HG03066 (cell line): Measurements from ENCODE around the gene VAV3.
"Not testable (repeated sequence)": the region's sequence is repeated elsewhere in the genome, so short reads cannot be mapped to it uniquely, and the experiment has no call there.

Experiments
- ATAC-seq: cut with Tn5 transposase; IDR thresholded peaks from one replicate; pipeline ENCODE4 v1.9.1; 2021; ENCODE audit warnings: low read depth; ENCODE audit not compliant: unreplicated experiment

Gene VAV3, protein sequence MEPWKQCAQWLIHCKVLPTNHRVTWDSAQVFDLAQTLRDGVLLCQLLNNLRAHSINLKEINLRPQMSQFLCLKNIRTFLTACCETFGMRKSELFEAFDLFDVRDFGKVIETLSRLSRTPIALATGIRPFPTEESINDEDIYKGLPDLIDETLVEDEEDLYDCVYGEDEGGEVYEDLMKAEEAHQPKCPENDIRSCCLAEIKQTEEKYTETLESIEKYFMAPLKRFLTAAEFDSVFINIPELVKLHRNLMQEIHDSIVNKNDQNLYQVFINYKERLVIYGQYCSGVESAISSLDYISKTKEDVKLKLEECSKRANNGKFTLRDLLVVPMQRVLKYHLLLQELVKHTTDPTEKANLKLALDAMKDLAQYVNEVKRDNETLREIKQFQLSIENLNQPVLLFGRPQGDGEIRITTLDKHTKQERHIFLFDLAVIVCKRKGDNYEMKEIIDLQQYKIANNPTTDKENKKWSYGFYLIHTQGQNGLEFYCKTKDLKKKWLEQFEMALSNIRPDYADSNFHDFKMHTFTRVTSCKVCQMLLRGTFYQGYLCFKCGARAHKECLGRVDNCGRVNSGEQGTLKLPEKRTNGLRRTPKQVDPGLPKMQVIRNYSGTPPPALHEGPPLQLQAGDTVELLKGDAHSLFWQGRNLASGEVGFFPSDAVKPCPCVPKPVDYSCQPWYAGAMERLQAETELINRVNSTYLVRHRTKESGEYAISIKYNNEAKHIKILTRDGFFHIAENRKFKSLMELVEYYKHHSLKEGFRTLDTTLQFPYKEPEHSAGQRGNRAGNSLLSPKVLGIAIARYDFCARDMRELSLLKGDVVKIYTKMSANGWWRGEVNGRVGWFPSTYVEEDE

DNA sequence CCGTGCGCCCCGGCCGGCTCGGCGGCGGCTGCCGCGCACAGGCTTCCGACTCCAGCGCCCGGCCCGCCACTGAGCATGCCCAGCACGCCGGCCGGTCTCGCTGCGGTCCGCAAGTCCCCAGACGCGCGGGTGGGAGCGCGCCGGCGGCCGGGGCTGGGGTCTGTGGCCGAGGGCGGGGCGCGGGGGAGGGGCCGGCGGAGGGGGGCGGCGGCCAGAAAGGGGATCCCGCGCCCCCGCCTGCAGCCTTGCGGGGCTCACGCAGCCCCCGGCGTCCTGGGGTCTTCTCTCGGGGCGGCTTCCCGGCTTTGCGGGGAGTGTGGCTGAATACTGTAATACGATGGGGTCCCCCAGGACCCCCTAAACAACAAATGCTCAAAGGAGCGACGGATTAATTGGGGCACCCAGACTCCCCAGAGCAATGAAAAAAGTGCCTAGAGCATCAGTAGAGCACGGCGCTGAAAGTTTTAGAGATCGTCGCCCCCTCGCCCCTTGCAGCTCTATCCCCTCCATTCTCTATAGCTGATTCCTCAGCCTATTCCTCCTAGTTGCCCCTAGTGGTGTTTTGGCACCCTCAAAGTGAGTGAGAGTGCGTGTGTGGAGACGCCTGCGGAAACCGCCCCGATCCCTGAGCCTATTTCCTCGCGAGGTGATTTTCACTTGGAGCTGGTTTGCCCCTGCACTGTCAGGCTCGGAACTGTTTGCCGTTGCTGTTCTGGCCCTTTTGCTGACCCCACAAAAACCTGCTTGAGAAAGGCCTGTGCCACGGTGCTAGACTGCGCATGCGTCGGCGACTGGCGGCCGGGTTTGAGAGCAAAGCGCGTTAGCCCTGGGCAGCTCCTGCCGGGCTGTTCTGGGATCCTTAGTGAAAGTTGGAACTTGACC, at the start of gene VAV3:
Gene VAV3 (minus strand): TSS at position 71 of the 882 bp plus-strand sequence. CDS start 311 bp downstream, outside the sequence.
- no peak for ATAC-seq

DNA sequence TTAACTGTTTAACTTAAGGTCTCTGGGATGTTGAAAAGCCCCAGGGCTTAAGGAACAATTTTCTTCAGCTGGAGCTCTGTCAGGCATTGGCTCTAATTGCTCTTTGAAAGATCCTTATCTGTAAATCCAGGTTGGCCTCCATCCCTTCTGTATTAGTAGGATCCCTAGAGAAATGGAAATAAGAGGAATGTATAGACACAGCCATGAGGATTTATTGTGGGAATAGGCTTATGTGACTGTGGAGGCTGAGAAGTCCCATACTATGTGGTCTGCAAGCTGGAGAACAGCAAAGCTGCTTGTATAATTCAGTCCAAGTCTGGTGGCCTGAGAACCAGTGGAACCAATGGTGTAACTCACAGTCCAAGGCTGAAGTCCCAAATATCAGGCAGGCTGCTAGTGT, 47.6 kb upstream of the VAV3 start:
- no peak for ATAC-seq

DNA sequence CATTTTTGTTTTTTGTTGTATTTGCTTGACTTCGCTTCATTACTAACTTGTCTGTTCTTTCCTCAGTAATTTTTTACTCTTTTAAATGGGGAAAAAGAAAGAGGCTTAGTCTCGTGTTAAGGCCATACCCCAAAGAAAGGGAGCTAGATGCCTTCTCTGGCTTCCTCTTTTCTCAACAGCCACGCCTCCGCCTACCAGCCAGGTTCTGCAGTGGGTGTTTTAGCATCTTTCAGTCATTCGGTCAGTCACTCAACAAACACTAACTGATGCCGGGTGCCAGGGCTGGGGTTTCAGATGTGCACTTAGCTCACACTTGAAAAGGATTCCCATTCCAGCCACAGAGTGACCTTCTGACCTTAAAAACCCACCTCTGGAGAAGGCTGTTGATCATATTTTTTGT, 46.3 kb upstream of the VAV3 start:
- no peak for ATAC-seq

DNA sequence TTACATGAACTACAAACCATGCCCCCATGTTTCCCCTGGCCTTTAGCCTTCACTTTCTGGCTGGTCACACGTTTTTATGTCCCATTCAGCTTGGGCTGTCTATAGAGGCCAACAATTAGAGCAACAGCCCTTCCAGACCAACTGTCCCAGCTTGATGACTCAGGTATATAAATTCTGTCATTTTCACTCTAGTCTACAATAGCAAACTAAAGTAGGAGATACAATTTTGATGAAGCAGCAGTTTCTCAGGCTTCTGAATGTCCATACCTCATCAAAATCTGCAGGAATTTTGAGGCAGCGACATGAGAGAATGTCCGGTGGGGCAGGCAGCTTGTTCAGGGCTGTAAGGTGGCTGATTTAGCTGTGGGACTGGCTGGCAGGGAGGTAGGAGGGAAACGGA, 45.6 kb upstream of the VAV3 start:
- no peak for ATAC-seq

DNA sequence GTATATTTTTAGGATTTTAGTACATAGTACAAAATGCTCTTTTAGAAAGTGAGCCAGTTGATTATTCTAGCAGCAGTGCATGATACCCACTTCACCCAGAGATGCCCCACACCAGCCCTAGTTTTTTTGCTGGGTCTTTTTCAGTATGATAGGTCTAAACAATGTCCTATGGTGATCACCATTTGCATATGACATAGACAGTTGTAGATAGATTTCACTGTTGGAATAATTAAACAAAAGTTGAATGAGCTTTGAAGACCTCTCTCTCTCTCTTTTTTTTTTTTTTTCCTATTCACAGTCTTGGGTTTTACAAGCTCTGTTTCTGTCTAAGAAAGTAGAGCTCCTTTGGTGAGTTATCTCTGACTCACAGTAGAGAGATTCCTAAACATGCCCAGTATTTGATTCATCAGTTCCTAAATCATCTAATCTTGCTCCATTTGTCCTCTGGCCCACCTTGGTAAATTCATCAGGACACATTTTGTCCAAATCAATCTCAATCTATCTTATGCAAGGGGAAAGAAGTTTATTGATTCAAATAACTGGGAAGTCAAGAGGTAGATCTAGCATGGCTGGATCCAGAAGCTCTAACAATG, 44.7 kb upstream of the VAV3 start:
- ATAC-seq: no peak

DNA sequence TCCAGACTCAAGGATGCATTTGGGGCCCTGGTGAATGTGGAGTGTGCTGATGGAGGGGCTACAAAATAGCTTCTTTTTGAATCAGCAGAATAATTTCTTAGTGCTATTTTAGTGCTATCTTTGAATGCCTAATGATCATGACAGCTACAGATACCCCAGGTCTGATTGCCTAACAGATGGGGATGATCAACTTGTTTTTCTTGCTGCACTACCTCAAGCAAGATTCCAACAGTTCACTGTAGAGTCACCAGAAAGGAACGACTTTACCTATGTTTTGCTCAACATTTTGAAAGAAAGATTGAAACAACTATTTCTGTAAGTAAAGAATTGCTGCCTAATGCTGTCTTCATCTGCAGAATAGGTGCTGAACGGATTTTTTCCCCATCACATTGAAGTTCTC, 42.6 kb upstream of the VAV3 start:
- ATAC-seq: no peak

DNA sequence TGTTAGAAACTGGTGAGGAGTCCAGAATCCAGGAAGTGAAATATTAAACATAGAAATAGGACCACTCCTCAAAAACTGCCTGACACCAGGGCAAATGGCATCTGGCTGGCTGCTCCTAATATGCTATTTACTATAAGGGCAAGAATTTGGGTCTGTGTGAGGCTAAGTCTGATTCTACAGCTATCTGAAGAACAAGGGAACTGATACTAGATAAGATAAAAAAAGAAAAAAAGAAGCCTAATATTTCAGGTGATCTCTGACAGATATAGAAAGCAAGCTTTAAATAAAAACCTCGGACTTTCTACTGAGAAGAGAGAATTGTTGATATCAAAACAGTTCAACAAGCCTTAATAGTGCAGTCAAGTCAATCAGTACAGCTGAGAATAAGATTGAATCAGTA, 42.1 kb upstream of the VAV3 start:
- no peak for ATAC-seq

DNA sequence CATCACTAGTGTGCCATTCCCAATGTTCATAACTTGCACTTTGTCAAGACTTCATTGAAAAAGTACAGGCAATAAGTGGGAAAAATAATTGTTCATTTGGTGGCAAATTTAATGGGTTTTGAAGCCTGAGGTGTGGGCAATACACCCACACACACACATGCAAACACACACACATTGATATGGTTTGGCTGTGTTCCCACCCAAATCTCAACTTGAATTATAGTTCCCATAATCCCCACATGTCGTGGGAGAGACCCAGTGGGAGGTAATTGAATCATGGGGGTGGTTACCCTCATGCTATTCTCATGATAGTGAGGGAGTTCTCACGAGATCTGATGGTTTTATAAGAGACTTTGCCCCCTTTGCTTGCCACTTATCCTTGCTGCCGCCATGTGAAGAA, 39.9 kb upstream of the VAV3 start:
- ATAC-seq: not testable (repeated sequence)

DNA sequence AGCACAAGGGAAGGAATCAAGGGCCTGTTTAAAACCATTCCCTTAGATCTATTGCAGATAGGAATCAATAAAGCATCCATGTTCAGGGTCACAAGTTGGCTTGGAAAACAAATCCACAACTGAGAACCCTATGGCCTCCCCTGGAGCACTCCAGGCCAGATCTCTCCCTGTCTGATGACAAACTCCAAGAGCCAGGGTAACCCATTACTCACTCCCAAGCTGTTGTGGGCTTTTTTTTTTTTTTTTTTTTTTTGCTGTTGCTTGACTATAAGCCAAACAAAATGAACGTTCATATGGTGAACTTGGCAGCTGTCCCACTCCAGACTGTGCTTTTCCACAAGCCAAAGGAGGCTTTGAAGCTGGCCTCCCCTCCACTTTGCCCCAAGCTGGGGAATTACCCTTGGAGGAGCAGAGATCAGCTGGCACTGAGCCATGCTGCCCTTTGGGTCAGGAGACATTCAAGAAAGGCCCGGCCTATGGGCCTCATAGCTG, 35.7 kb upstream of the VAV3 start:
- no peak for ATAC-seq

DNA sequence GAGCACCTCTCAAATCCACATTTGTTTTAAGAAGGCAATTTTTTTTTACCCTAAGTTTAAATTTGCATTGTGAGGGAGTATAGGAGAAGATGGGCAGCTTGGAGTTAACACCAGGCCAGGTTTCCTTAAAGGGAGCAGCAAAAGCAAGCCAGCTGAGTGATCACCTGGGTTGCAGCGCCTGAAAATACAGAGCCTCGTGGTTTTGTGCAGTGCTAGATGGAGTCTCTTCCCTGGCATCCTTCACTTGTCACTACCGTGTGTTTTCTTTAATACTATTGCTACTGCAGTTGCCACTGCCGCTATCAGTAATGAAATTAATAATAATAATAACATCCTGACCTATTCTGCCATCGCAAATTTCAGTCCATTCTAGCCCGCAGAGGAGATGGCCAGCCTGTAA, 35.2 kb upstream of the VAV3 start:
- ATAC-seq: no peak

DNA sequence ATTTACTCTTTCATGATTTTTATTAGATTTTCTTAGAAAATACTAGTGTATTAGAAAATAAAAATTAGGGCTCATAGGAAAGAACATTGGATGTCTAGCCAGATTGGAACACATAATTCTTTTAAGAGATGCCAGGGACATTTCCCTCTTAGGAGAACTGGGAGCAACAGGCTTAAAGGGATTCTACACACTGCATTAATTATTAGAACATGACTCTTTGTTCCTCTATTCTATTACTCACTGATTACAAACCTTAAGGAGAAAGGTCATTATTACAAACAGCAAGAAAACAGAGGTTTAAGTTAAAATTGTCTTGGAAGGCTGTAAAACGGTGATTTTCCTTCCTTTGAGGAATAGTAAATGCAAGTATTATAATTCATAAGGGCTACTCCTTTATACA, 32.9 kb upstream of the VAV3 start:
- ATAC-seq: no peak

DNA sequence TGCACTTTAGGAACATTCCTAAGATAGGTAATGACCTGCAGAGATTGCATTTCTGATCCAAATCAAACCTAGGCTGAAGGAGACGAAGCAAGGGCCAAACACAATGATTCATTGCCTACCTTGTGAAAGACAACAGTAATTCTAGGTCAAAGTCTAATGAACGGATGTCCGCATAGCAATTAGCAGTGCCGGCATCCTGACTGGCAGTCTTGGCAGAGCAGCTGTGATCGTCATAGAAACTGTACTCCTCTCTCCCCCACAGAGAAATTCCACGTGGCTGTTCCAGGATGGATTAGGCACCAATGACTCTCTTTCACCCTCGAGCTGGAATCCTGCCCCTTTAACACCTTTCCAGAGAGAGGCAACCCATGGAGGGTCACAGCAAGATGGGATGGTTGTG, 28.9 kb upstream of the VAV3 start:
- ATAC-seq: no peak

DNA sequence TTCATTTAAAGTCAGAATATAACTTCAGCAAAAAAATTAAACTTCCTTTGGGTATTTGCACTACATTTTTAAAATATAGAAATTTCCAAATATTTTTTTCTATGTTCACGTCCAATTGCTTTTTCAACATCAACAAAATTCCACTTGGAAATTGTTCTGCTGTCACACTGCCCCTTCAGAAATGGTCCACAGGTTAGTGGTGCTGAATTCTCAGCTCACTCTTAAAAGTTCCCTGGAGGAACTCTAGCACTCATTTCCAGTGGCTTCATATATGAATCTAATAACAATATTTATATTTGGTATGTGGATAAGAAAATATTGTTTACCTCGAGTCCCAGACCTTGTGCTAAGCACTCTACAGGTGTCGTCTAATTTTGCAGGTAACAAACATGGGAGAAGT, 27.4 kb upstream of the VAV3 start:
- no peak for ATAC-seq

DNA sequence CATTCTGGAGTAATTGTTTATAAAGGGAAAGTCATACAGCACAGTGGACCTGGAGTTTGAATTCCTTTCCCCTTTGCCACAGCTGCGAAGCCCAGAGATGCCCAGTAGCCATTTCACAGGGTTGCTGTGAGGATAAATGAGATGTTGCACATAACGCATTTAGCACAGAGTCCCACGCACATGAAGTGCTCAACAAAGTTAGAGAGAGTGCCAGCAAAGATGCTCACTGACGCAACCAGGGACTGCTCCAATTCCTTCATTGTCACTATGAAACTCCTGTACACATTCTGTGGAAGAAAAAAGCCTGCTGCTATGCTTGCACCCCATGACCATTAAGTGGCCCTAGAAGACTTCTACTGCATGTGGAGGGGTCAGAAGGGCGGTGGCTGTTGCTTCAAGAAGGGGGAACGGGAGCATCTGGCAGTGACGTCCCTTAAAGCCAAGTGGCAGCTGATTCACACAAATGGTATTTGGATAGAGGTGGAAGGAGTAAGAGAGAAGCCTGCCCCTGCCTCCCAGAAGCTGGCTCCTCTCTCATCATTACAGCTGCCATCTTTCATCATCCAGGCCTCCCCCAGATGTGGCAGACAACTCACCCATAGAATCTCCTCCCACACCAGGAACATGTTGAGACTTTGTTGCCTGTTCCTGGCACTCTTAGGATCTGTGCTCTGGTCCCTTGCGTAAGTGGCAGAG, 26.5 kb upstream of the VAV3 start:
- ATAC-seq: no peak

DNA sequence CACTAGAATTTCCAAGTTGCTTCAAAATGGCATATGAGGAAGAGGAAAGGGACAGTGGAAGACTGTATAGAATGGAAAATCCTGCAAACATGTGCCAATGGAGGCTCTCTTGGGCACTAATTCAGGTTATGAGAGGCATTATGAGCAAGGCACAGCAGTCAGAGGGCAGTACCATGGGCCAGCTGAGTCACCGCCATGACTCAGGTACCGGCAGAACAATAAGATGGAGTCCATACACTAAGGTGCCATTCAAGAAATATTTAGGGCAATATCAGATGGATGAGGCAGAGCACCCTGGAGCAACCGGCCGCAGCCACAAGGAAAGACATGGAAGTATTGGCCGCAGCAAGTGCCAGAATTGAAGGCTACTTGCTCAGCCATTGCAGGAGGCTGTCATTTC, 25.6 kb upstream of the VAV3 start:
- no peak for ATAC-seq

DNA sequence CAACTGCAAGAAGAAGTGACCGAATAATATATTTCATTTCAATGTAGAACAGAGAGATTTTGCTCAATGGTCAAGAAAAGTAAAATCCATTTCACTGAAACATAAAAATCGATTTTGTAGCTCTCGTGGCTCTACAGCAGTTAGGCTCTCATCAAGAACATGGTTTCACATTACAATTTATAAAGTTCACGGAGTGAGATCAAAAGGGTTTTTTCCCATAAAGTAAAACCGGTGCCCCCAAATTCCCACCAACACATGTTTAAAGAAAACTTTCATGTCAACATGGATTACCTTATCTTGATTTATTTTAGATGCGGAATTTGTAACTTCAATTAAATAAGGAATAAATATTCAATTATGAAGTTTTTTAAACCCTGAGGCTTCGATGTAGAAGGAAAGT, 16.3 kb upstream of the VAV3 start:
- ATAC-seq: no peak

DNA sequence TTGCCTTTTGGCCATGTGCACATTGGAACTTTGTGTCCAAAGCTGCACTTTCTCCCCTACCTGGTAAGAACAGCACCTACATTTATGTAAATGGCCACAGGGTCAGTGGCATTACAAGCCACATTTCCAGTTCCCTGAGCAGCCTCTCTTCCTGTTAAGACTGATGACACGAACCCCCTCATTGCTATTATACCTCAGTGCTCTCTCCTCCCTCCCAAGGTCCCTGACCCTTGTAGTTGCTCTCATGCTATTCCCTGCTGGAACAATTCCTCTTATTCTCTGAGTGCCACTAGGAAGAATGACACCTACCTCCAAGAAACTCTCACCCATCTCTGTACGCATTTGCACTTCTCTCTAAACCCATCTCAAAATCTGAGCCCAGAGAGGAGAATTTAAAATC, 14.9 kb upstream of the VAV3 start:
- no peak for ATAC-seq

DNA sequence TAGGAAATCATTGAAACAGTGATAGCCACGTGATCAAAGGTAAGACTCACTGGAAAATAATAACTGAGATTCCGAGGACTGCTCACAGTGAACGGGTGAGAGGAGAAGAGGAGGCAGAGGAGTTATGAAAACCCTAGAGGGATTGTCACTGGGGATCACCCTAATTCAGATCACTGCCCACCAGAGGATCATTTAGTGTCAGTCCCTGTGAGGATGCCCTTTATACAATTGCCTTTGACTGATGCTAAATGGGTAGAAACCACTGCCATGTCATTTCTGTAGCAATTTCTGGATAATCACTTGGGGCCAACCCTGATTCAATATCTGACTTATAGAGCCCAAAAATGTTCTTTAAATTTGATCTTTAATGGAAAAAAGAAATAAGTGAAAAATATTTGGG, 14.1 kb upstream of the VAV3 start:
- no peak for ATAC-seq

DNA sequence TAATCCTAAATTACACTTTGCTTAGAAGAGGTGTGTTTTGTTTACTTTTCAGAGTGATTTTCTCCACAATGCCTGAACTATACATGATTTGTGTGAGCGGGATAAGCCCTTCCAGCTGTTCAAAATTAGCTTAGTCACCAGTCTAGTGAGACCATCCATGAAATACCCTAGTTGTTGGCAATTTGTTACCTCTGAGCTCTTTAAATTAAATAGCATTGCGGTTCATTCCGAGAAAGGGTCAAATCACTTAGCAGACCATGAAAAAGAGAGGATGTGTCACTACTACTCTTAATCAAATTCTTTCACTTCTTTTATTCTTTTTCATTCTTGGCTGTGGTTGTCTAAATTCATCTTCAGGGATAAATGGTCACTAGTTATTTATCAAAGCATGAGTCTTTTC, 11.9 kb upstream of the VAV3 start:
- no peak for ATAC-seq

DNA sequence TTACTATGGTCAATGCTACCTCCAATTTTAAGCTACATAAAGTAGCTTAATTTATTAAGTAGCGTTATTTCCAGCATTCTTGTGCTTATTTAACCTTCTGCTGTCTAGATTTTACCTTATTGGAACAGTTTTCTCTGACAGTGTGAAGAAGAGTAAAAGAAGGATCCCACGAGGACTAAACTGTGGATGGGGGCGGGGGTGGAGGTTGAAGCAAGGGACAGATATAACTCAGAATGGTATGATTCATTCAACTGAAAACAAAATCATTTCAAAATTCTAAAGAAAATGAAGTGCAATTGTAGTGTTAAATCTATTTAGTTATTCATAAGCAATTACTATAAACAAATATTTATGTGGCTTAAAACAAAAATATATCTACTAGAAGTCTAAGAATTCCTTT, 11.5 kb upstream of the VAV3 start:
- ATAC-seq: no peak
